Activated CD4-positive, alpha-beta memory T cell treated with anti-CD3 and anti-CD28 coated beads for 36 hours (primary cell): ENCODE results near the gene WRAP73. TPM values are rescaled to one million over a fixed set of nuclear protein-coding genes. Genes with fewer than 3 reads are reported as not detected.
A peak's percentile ranks its signal among the peaks of the same experiment; 100 is the strongest.

ENCODE experiments used
- CTCF ChIA-PET: fragments of 350-600 bp; sonication (Branson Sonifier 250); formaldehyde crosslinking; loops from one replicate; lab custom pipeline; 2021; ENCODE audit warnings: antibody characterized with exemption, inconsistent platforms; lab: Charles Lee
- POLR2A ChIA-PET: fragments of 350-600 bp; sonication (Branson Sonifier 250); formaldehyde crosslinking; loops from one replicate; lab custom pipeline; 2021; ENCODE audit warnings: antibody characterized with exemption; lab: Charles Lee
- DNase-seq: peaks from one replicate; pipeline ENCODE4 v3.0.0-alpha.2; 2020
- H3K27ac Mint-ChIP-seq: one replicate; pipeline ENCODE4 v1.8.0; 2021; ENCODE audit warnings: mixed read lengths
- H3K27me3 Mint-ChIP-seq: one replicate; pipeline ENCODE4 v1.8.0; 2021; ENCODE audit warnings: mixed read lengths
- H3K36me3 Mint-ChIP-seq: one replicate; pipeline ENCODE4 v1.8.0; 2021; ENCODE audit warnings: mixed read lengths
- H3K4me1 Mint-ChIP-seq: one replicate; pipeline ENCODE4 v1.8.0; 2021; ENCODE audit warnings: low read depth, mixed read lengths
- H3K4me3 Mint-ChIP-seq: one replicate; pipeline ENCODE4 v1.8.0; 2021; ENCODE audit warnings: mild to moderate bottlenecking, mixed read lengths
- H3K9me3 Mint-ChIP-seq: one replicate; pipeline ENCODE4 v1.8.0; 2021; ENCODE audit warnings: mixed read lengths
- intact Hi-C: fragments of 100-400 bp; cut with micrococcal nuclease; formaldehyde crosslinking; loops from one replicate; pipeline ENCODE4 v1.15.1; 2023
- total RNA-seq, 2 experiments: library from RNA; stranded (reverse); gene quantifications; one replicate each; pipeline ENCODE4 v1.2.3, GENCODE V29; 2021

WRAP73 gene
- total RNA-seq, 2 experiments from 2014 or later = 34.5 to 34.6 TPM

DNA sequence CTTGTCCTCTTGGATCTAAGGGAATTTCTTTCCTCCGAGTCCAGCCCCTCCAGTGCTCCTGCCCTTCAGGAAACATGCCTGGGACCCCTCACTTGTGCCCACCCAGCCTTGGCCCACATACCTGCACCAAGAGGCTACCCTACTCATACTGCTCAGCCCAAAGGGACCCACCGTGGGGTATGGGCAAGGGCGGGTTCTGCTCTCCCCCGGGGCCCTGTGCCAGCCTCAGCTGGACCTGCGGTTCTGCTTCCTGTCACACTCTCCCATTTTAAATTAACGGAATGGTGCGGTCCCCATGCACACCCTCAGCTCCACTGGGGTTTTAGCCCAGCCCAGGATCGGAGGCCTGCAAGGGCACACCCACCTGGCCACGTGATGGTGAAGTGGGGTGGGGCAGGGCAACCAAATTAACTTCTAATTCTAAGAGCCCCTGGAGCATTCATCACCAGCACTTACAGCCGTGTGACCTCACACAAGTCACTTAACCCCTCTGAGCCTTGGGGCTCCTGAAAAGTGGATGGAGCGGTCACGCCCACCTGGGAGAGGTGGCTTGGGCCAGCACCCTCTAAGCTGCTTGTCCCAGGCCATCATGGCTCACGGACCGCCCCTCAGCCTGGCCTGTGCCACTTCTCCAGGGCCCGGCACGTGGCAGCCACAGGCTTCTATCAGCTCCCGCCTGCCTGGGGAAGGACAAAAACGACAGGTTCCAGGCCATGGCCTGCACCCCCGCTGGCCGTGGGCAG, 30.8 kb upstream of the WRAP73 start:
- H3K4me1 Mint-ChIP-seq = peaks cover 13% of the 10 kb centered on the region
- H3K27me3 Mint-ChIP-seq = peaks cover 12% of the 10 kb centered on the region
- H3K9me3 Mint-ChIP-seq = no peaks in the 10 kb centered on the region
- no peak overlapping the region for H3K27ac Mint-ChIP-seq
- intact Hi-C loops = no loop called here
- CTCF ChIA-PET = interaction anchor here (1.1 kb wide), 1 partner anchor 61 kb away, joined by 3 read pairs; no protein-coding TSS in a partner anchor
- H3K4me3 Mint-ChIP-seq = no peak overlapping the region
- POLR2A ChIA-PET = no interaction called here
- DNase-seq = no peak
- H3K36me3 Mint-ChIP-seq = no peaks in the 10 kb centered on the region

DNA sequence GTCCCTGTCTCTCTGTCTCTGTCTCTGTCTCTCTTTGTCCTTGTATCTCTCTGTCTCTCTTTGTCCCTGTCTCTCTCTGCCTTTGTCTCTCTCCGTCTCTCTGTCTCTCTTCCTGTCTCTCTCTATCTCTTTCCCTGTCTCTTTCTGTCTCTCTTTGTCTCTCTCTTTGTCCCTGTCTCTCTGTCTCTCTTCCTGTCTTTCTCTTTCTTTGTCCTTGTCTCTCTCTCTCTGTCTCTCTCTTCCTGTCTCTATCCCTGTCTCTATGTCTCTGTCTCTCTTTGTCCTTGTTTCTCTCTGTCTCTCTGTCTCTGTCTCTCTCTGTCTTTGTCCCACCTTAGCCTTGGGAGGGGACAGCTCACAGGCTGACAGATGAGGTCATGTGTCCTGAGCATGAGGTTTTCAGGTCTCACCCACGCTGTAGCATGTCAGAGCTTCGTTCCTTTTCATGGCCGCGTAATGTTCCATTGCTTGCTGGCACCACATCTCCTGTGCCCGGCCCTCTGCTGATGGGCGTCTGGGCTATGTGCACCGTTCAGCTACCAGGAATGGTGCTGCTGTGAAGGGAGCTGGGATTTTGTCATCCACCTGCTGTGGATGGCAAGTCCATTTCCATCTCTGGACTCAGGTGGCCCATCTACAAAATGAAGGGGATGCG, 30.0 kb upstream of the WRAP73 start:
- CTCF ChIA-PET = interaction anchor here (1.1 kb wide), 1 partner anchor 61 kb away, joined by 3 read pairs; no protein-coding TSS in a partner anchor
- POLR2A ChIA-PET = no interaction called here
- no peak overlapping the region for H3K4me3 Mint-ChIP-seq
- intact Hi-C loops = no loop called here
- no peak overlapping the region for H3K27ac Mint-ChIP-seq
- H3K27me3 Mint-ChIP-seq = peaks cover 8% of the 10 kb centered on the region
- DNase-seq = no peak
- H3K9me3 Mint-ChIP-seq = no peaks in the 10 kb centered on the region
- H3K4me1 Mint-ChIP-seq = peaks cover 13% of the 10 kb centered on the region
- H3K36me3 Mint-ChIP-seq = no peaks in the 10 kb centered on the region

DNA sequence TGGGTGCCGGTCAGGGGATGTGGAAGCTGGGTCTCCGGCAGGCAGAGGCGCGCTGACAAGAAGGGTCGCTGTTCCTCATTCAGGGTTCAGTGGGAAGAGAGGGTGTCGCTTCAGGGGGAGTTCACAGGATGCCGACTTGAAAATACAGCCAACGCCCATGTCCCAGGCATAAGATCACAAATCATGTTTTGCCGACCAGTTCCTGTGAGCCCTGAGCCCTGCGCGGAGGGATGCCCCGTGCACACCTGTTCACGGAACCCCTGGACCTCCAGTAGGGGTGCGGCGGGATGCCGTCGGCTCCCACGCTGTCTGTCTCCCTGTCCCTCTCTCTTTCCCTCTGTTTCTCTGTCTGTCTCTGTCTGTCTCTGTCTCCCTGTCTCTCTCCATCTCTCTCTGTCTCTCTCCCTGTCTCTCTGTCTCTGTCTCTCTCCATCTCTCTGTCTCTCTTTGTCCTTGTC, 29.2 kb upstream of the WRAP73 start:
- H3K27ac Mint-ChIP-seq = no peak overlapping the region
- POLR2A ChIA-PET = no interaction called here
- intact Hi-C loops = no loop called here
- CTCF ChIA-PET = no interaction called here
- H3K4me1 Mint-ChIP-seq = peaks cover 13% of the 10 kb centered on the region
- peaks cover 8% of the 10 kb centered on the region for H3K27me3 Mint-ChIP-seq
- no peak overlapping the region for H3K4me3 Mint-ChIP-seq
- no peaks in the 10 kb centered on the region for H3K9me3 Mint-ChIP-seq
- no peaks in the 10 kb centered on the region for H3K36me3 Mint-ChIP-seq
- no peak for DNase-seq

DNA sequence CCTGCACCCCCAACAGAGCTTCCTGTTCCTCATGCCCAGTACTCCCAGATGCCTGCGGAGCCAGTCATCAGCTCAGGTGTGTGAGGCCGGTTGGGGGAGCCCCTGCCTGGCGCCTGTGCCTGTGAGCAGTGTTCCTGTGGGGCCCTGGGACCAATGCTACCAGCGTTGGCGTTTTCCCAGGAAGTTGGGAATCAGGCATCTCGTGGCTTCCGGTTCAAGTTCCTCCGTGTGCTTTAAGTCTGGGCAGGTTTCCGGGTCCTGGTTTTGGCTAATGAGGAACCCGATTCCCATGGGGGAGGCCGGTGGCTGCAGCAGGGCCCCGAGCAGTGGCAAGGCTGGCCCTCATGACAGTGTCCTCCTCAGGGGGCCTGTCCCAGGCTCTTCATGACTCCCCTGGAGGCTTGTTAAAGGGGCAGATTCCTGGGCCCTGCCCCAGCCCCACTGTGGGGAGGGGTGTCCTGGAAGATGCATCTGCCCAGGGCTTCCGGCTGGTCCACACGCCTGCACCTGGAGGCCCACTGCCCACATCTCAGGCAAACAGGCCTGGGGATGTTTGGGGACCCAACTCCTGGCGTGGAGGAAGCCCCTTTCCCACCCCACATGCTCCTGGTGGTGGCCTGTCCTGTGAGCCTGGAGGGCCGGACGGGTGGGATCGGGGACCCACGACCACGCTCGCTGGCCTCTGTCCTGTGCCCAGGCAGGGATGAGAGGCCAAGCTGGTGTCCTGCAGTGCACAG, 28.6 kb upstream of the WRAP73 start:
- Mint-ChIP-seq H3K36me3 (no peaks in the 10 kb centered on the region), H3K9me3 (no peaks in the 10 kb centered on the region), H3K4me1 (peaks cover 14% of the 10 kb centered on the region), H3K4me3 (no peak overlapping the region), H3K27me3 (peaks cover 9% of the 10 kb centered on the region), H3K27ac (no peak overlapping the region)
- POLR2A ChIA-PET = no interaction called here
- CTCF ChIA-PET = no interaction called here
- no peak for DNase-seq
- intact Hi-C loops = no loop called here

DNA sequence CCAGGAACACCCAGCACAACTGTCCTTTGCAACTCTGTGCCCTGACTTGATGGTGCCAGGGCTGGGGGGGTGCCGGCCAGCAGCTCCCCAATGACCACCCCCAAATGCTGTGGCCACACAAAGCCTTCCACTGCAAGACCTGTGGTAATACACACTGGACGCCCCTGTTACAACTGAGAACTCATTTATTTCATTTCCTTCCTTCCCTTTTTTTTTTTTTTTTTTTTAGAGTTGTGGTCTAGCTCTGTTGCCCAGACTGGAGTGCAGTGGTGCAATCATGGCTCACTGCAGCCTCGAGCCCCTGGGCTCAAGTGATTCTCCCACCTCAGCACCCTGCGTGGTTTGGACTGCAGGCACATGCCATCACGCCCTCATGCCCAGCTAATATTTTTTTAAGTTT, 27.6 kb upstream of the WRAP73 start:
- H3K36me3 Mint-ChIP-seq = no peaks in the 10 kb centered on the region
- no peaks in the 10 kb centered on the region for H3K9me3 Mint-ChIP-seq
- intact Hi-C loops = loop anchor here (2.0 kb wide), 1 partner anchor 27 kb away; no protein-coding TSS in a partner anchor
- ChIA-PET CTCF (no interaction called here), POLR2A (no interaction called here)
- no peak overlapping the region for H3K27ac Mint-ChIP-seq
- H3K4me1 Mint-ChIP-seq = peaks cover 17% of the 10 kb centered on the region
- no peak for DNase-seq
- H3K4me3 Mint-ChIP-seq = no peak overlapping the region
- peaks cover 13% of the 10 kb centered on the region for H3K27me3 Mint-ChIP-seq

DNA sequence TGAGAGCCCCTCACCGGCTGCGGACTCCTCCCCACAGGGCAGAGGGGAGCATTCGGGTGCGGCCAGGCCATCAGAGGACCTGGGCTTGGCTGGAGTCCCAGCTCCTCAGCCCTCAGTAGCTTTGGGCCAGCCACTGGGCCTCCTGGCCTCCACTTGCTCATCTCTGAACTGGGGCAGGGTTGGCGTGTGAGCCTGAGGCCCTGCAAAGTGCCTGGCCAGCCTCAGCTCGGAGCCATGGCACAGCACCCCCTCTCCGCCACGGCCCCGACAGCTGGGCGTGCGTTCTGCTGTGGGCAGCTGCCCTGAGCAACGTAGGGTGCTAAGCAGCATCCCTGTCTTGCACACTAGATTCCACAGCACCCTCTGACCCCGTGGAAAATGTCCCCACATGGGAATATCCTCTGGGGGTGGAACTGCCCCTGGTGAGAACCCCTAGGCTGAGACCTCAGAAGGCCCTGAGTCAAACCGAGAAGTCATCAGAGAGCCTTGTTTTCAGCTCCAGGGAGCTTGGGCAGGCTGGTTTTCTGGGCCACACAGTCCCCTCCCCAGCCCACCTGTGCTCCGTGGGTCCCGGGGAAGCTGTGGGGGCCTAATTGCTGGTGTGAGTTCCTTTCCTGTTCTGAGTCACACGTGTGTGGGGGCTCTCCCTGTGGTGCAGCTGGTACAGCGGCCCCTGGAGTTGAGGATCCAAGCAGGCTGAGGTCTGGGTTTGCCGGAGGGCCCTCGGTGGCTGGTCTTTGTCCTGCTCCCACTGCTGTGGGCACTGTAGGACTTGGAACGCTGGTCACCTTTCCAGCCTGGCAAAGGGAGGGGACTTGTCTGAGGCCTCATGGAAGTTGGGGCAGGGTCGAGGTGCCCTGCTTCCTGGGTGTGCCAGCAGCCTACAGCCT, 26.9 kb upstream of the WRAP73 start:
- Mint-ChIP-seq H3K27ac (no peak overlapping the region), H3K36me3 (no peaks in the 10 kb centered on the region), H3K9me3 (no peaks in the 10 kb centered on the region), H3K27me3 (peaks cover 13% of the 10 kb centered on the region), H3K4me1 (peaks cover 17% of the 10 kb centered on the region), H3K4me3 (no peak overlapping the region)
- intact Hi-C loops = loop anchor here (2.0 kb wide), 1 partner anchor 28 kb away; no protein-coding TSS in a partner anchor
- ChIA-PET POLR2A (no interaction called here), CTCF (no interaction called here)
- DNase-seq = peak; percentile 31

DNA sequence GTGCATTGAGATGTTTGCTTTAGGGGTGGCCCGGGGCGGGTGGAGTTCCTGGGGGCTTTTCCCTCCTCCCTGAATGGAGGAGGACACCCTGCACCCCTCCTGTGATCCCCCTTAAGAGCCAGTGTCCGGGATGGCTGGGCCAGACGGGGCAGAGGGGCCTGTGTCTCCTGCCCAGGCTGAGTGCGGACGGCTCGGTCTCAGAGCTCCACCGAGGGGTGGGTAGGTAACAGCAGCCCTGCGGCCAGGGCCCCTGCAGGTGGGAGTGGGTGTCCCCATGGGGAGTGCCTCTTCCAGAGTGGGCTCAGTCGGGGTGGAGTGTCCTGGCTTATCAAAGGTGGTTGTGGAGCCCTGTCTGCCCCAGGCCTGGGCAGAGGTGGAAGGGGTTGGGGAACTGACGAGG, 25.5 kb upstream of the WRAP73 start:
- H3K4me3 Mint-ChIP-seq = no peak overlapping the region
- H3K4me1 Mint-ChIP-seq = peaks cover 17% of the 10 kb centered on the region
- peaks cover 15% of the 10 kb centered on the region for H3K27me3 Mint-ChIP-seq
- no peak for DNase-seq
- intact Hi-C loops = no loop called here
- H3K9me3 Mint-ChIP-seq = no peaks in the 10 kb centered on the region
- ChIA-PET POLR2A (no interaction called here), CTCF (no interaction called here)
- H3K36me3 Mint-ChIP-seq = no peaks in the 10 kb centered on the region
- no peak overlapping the region for H3K27ac Mint-ChIP-seq

DNA sequence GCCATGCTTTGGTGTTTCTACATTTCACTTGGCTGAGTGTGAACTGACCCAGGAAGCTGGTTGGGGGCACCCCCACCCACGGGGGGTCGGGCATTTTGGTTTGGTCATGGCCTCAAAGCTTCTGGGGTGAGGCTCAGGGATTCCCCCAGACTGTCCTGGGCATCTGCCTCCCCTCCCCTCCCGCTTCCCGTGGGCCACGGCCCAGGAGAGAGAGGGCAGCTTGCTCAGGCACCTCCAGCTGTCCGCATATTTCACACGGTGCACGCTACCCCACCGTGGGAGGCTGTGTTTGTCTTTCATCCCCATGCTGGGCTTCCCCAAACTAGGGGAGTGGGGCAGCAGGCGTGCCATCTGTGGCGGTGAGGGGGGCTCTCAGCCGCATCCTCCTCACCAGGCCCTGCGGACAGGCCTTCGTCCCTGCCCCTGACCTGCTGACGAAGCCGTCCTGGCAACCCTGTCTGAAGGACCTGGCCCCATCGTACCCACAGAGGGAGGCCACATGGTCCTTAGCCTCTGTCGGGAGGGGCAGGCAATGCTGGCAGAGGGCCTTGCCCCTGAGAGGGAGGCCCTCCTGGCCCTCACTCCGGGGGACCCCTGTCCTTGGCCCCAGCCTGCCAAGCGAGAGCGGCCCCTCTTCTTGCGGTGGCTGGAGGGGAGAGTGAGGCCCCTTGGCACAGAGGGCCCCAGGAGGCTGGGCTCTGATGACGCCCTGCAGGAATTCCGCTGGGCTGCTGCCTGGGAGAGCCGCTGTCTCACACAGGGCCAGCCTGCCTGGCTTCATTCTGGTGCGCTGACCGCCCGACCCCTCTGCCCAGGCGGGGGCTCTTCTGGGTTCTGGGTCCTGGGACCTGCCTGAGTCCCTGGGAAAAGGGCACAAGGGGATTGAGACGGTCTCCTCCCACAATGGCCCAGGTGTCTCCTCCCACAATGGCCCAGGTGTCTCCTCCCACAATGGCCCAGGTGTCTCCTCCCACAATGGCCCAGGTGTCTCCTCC, 24.5 kb upstream of the WRAP73 start:
- CTCF ChIA-PET = no interaction called here
- POLR2A ChIA-PET = no interaction called here
- peaks cover 17% of the 10 kb centered on the region for H3K4me1 Mint-ChIP-seq
- no peaks in the 10 kb centered on the region for H3K36me3 Mint-ChIP-seq
- H3K27ac Mint-ChIP-seq = no peak overlapping the region
- peaks cover 10% of the 10 kb centered on the region for H3K27me3 Mint-ChIP-seq
- no peak for DNase-seq
- intact Hi-C loops = no loop called here
- H3K4me3 Mint-ChIP-seq = no peak overlapping the region
- no peaks in the 10 kb centered on the region for H3K9me3 Mint-ChIP-seq

DNA sequence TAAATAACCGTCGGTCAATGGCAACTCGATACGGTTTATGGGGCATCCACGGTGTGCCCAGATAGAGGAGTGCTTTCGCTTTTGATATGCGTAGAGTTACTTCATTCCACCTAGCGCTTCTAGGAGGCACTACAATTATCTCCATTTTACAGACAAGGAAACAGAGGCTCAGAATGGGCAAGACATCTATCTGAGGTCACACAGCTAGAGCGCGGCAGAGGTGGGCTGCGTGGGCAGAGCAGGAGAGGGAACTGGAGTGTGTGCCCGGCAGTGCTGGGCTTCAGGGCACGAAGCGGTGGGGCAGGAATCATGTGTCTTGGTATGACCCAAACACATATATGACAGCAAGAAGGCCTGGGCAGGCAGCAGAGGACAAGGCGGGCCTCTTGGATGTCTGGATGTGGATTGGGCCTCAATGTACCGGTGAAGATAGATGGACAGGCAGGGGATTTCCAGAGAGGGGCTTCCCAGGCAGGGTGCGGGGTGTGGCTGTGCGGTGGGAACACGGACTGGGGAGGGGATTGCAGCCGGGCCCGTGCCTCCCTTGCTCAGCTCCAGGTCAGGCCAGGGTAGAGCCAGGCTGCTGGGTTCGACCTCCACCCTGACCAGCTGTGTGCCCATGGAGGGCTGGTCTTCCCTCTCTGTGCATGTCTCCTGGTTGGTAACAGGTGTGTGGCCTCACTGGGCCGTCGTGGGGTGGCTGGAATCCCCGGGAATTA, 23.6 kb upstream of the WRAP73 start:
- ChIA-PET POLR2A (no interaction called here), CTCF (no interaction called here)
- peaks cover 17% of the 10 kb centered on the region for H3K4me1 Mint-ChIP-seq
- no peak overlapping the region for H3K4me3 Mint-ChIP-seq
- no peak overlapping the region for H3K27ac Mint-ChIP-seq
- DNase-seq = no peak
- H3K27me3 Mint-ChIP-seq = peaks cover 7% of the 10 kb centered on the region
- no peaks in the 10 kb centered on the region for H3K36me3 Mint-ChIP-seq
- H3K9me3 Mint-ChIP-seq = no peaks in the 10 kb centered on the region
- intact Hi-C loops = no loop called here

DNA sequence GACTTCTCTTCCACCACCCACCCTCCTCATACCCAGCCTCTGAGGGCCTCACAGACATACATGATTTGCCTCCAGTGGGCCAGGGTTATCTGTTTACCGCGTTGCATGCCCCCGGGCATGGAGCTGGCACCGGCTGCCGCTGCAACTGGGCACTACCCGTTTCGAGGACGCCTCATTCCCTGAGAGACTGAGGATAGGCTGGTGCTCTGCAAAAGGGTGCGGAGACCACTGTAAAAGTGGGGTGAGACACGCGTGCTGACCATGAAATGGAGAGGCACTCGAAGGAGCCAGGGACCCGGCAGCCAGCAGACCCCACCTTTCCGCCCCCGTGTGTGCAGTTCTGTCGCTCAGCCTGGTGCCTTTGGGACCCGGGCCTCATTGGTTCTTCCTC, 23.1 kb upstream of the WRAP73 start:
- Mint-ChIP-seq H3K27me3 (peaks cover 12% of the 10 kb centered on the region), H3K4me1 (peaks cover 14% of the 10 kb centered on the region), H3K4me3 (no peak overlapping the region), H3K9me3 (no peaks in the 10 kb centered on the region), H3K27ac (no peak overlapping the region), H3K36me3 (no peaks in the 10 kb centered on the region)
- intact Hi-C loops = no loop called here
- ChIA-PET POLR2A (no interaction called here), CTCF (no interaction called here)
- no peak for DNase-seq
